PC-9 (cell line): ENCODE data around the gene TMEM14A. TPM values are rescaled to one million over a fixed set of nuclear protein-coding genes. Genes with fewer than 3 reads are reported as not detected.

Experiments used
- BruUV-seq: library from RNA; stranded (reverse); fragments of 400-500 nt; replicated peaks from 2 replicates; lab custom pipeline; 2021; lab: Mats Ljungman, UMichigan
- CTCF ChIA-PET: fragments of 300-600 bp; sonication (Branson Sonifier 250); formaldehyde crosslinking; loops from one replicate; lab custom pipeline; 2022; ENCODE audit warnings: antibody characterized with exemption; lab: Charles Lee
- POLR2A ChIA-PET: fragments of 300-600 bp; sonication (Branson Sonifier 250); formaldehyde crosslinking; loops from one replicate; lab custom pipeline; 2022; ENCODE audit warnings: antibody characterized with exemption; ENCODE audit not compliant: unreplicated experiment; lab: Charles Lee
- DNase-seq, 2 experiments: peaks; one replicate each; pipeline versions ENCODE4 v3.0.0 to v3.0.0-alpha.2; 2015 to 2022; ENCODE audit warnings: mixed read lengths in 1 of 2
- H2AFZ ChIP-seq: fragments of 200-600 bp; sonication (generic); 2 replicates; pipeline ENCODE4 v1.8.1; 2017; ENCODE audit warnings: antibody characterized with exemption
- H3F3A ChIP-seq: fragments of 200-600 bp; sonication (generic); 2 replicates; pipeline ENCODE4 v1.8.1; 2017; ENCODE audit warnings: antibody characterized with exemption, mild to moderate bottlenecking, low read depth; ENCODE audit not compliant: insufficient read depth
- H3K27ac ChIP-seq: fragments of 200-600 bp; sonication (generic); 2 replicates; pipeline ENCODE4 v1.6.1; 2016; ENCODE audit warnings: mixed run types
- H3K27me3 ChIP-seq: fragments of 200-600 bp; sonication (generic); 2 replicates; pipeline ENCODE4 v1.6.1; 2016; ENCODE audit warnings: low read depth, mixed run types; ENCODE audit not compliant: insufficient read depth
- H3K36me3 ChIP-seq: fragments of 200-600 bp; sonication (generic); 2 replicates; pipeline ENCODE4 v1.6.1; 2016; ENCODE audit warnings: low read depth, mixed run types
- H3K4me1 ChIP-seq: fragments of 200-600 bp; sonication (generic); replicated peaks from 2 replicates; pipeline ENCODE4 v1.6.1; 2016; ENCODE audit warnings: mixed run types; ENCODE audit not compliant: insufficient read depth
- H3K4me2 ChIP-seq: fragments of 200-600 bp; sonication (generic); 2 replicates; pipeline ENCODE4 v1.6.1; 2017; ENCODE audit warnings: mixed run types
- H3K4me3 ChIP-seq: fragments of 200-600 bp; sonication (generic); 2 replicates; pipeline ENCODE4 v1.6.1; 2016; ENCODE audit warnings: mixed run types
- H3K79me2 ChIP-seq: fragments of 200-600 bp; sonication (generic); 2 replicates; pipeline ENCODE4 v1.6.1; 2017; ENCODE audit warnings: low read depth, mixed run types
- H3K9me2 ChIP-seq: fragments of 200-600 bp; sonication (generic); 2 replicates; pipeline ENCODE4 v1.8.1; 2017; ENCODE audit warnings: mild to moderate bottlenecking; ENCODE audit not compliant: insufficient read depth
- H3K9me3 ChIP-seq: fragments of 200-600 bp; sonication (generic); 2 replicates; pipeline ENCODE4 v1.8.1; 2016; ENCODE audit warnings: low read depth; ENCODE audit not compliant: insufficient read depth
- H4K20me1 ChIP-seq: fragments of 200-600 bp; sonication (generic); 2 replicates; pipeline ENCODE4 v1.8.1; 2017; ENCODE audit not compliant: insufficient read depth
- EZH2 ChIP-seq: fragments of 200-600 bp; sonication (generic); IDR thresholded peaks from 2 replicates; pipeline ENCODE4 v1.8.0; 2017; ENCODE audit warnings: antibody characterized with exemption, low read depth
- intact Hi-C: fragments of 100-400 bp; cut with micrococcal nuclease; formaldehyde crosslinking; loops from one replicate; pipeline ENCODE4 v1.10.0; 2022; ENCODE audit not compliant: unreplicated experiment
- total RNA-seq: library from RNA; stranded (reverse); gene quantifications from 2 replicates; pipeline ENCODE4 v1.2.3, GENCODE V29; 2021
- TF ChIP-seq, protein P1 (sequence below): fragments of 200-600 bp; sonication (generic); conservative IDR thresholded peaks from 2 replicates; pipeline ENCODE4 v1.6.1; 2017; ENCODE audit warnings: mixed run types, antibody characterized with exemption, mild to moderate bottlenecking, moderate library complexity

The TMEM14A gene
- total RNA-seq, 1 experiment from 2014 or later: 75.2 TPM

DNA sequence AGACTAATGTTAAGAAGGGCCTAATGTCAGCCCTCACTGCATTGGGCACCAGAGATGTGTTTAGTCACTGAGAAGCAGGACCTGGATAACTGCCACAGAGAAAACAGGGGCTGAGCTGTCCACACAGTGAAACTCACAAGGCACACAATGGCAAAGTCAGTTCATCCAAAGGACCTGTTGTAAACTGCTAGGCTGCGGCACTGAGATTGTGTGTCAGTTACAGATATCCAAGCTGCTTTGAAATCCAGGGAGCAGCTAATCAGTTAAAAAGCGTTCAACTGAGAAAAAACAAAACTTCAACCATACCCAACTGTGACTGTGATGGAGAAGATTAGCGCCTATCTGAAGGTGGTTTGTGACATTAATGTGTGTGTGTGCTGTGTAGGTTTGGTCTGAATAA, 27.8 kb upstream of the TMEM14A start:
- no peaks in the 10 kb centered on the region for H3K4me1 ChIP-seq
- H3K79me2 ChIP-seq: no peaks in the 10 kb centered on the region
- H4K20me1 ChIP-seq: no peaks in the 10 kb centered on the region
- H3K36me3 ChIP-seq: no peaks in the 10 kb centered on the region
- H3K27ac ChIP-seq: no peak overlapping the region
- intact Hi-C loops: no loop called here
- TF ChIP-seq EZH2: no peak
- TF ChIP-seq, protein P1, sequence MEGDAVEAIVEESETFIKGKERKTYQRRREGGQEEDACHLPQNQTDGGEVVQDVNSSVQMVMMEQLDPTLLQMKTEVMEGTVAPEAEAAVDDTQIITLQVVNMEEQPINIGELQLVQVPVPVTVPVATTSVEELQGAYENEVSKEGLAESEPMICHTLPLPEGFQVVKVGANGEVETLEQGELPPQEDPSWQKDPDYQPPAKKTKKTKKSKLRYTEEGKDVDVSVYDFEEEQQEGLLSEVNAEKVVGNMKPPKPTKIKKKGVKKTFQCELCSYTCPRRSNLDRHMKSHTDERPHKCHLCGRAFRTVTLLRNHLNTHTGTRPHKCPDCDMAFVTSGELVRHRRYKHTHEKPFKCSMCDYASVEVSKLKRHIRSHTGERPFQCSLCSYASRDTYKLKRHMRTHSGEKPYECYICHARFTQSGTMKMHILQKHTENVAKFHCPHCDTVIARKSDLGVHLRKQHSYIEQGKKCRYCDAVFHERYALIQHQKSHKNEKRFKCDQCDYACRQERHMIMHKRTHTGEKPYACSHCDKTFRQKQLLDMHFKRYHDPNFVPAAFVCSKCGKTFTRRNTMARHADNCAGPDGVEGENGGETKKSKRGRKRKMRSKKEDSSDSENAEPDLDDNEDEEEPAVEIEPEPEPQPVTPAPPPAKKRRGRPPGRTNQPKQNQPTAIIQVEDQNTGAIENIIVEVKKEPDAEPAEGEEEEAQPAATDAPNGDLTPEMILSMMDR: no peak
- no peak overlapping the region for H2AFZ ChIP-seq
- ChIA-PET CTCF (no interaction called here), POLR2A (no interaction called here)
- no peaks in the 10 kb centered on the region for H3K9me2 ChIP-seq
- no peaks in the 10 kb centered on the region for H3F3A ChIP-seq
- no peaks in the 10 kb centered on the region for H3K27me3 ChIP-seq
- H3K9me3 ChIP-seq: no peaks in the 10 kb centered on the region
- H3K4me3 ChIP-seq: no peak overlapping the region
- no peak for DNase-seq
- BruUV-seq: no TSS peak
- H3K4me2 ChIP-seq: no peak overlapping the region

DNA sequence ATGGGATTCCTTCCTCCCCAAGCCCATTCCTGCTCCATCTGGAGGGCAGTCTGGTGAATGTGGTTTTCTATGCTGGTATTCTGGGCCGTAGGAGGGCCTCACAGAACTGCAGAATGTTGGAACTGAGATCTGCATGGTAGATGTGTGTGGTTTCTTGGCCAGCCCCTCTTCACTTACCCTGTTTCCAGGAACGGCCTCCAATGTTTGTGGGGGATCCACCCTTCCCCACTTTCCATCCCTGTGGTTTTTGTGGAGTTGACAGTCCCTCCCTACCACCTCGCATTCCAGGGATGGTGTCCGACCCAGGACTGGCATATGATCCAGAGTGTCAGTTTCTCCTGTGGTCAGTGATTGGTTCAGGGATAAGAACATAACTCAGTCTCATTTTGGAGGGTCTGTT, 26.7 kb upstream of the TMEM14A start:
- H3K4me1 ChIP-seq: no peaks in the 10 kb centered on the region
- H3K27me3 ChIP-seq: no peaks in the 10 kb centered on the region
- H3K36me3 ChIP-seq: no peaks in the 10 kb centered on the region
- no peaks in the 10 kb centered on the region for H4K20me1 ChIP-seq
- H2AFZ ChIP-seq: no peak overlapping the region
- no peaks in the 10 kb centered on the region for H3K79me2 ChIP-seq
- ChIA-PET POLR2A (no interaction called here), CTCF (no interaction called here)
- H3K4me3 ChIP-seq: no peak overlapping the region
- TF ChIP-seq, protein P1: no peak
- no peak for TF ChIP-seq EZH2
- H3F3A ChIP-seq: no peaks in the 10 kb centered on the region
- intact Hi-C loops: no loop called here
- no peak for DNase-seq
- H3K9me2 ChIP-seq: no peaks in the 10 kb centered on the region
- H3K27ac ChIP-seq: no peak overlapping the region
- no peaks in the 10 kb centered on the region for H3K9me3 ChIP-seq
- BruUV-seq: no TSS peak
- no peak overlapping the region for H3K4me2 ChIP-seq

DNA sequence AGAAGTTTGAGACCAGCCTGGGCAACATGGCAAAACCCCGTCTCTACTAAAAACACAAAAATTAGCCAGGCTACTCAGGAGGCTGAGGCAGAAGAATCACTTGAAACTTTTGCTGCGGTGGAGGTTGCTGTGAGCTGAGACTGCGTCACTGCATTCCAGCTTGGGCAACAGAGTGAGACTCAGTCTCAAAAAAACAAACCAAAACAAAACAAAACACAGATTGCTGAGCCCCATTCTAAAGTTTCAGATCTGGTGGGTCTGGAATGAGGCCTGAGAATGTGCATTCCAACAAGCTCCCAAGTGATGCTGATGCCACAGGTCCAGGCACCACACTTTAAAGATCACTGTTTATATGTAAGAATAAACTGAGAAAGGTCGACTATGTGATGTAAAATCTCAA, 24.9 kb upstream of the TMEM14A start:
- Histone ChIP-seq H3F3A (no peaks in the 10 kb centered on the region), H3K79me2 (no peaks in the 10 kb centered on the region), H3K36me3 (no peaks in the 10 kb centered on the region), H3K9me3 (no peaks in the 10 kb centered on the region), H3K27ac (no peak overlapping the region), H4K20me1 (no peaks in the 10 kb centered on the region), H3K4me1 (no peaks in the 10 kb centered on the region), H2AFZ (no peak overlapping the region), H3K9me2 (no peaks in the 10 kb centered on the region), H3K4me2 (no peak overlapping the region), H3K27me3 (no peaks in the 10 kb centered on the region), H3K4me3 (no peak overlapping the region)
- TF ChIP-seq, protein P1: no peak
- no peak for TF ChIP-seq EZH2
- no TSS peak for BruUV-seq
- intact Hi-C loops: no loop called here
- ChIA-PET POLR2A (no interaction called here), CTCF (no interaction called here)
- no peak for DNase-seq
